GM23338 (cell line): ENCODE results near the gene GHRHR. TPM values are rescaled to one million over a fixed set of nuclear protein-coding genes. Genes with fewer than 3 reads are reported as not detected.
A peak's percentile ranks its signal among the peaks of the same experiment; 100 is the strongest.

Experiments
- ATAC-seq: fragments of 200-7000 bp; cut with Tn5 transposase; 3 replicates; pipeline ENCODE4 v1.9.1; 2020
- DNase-seq: peaks from one replicate; pipeline ENCODE4 v3.0.0-alpha.2; 2015; ENCODE audit warnings: low spot score
- H2AFZ ChIP-seq: fragments of 200-600 bp; sonication (generic); 2 replicates; pipeline ENCODE4 v1.8.0; 2016; ENCODE audit warnings: antibody characterized with exemption, mild to moderate bottlenecking, moderate library complexity
- H3F3A ChIP-seq: fragments of 200-600 bp; sonication (generic); replicated peaks from 2 replicates; pipeline ENCODE4 v1.8.0; 2017; ENCODE audit warnings: antibody characterized with exemption, mixed run types, low read depth
- H3K27ac ChIP-seq: fragments of 200-600 bp; sonication (generic); 2 replicates; pipeline ENCODE4 v1.6.1; 2016; ENCODE audit warnings: low read depth
- H3K27me3 ChIP-seq: fragments of 200-600 bp; sonication (generic); 2 replicates; pipeline ENCODE4 v1.8.0; 2016; ENCODE audit warnings: mild to moderate bottlenecking, mixed run types, moderate library complexity; ENCODE audit not compliant: insufficient read depth
- H3K36me3 ChIP-seq: fragments of 200-600 bp; sonication (generic); 2 replicates; pipeline ENCODE4 v1.8.0; 2016; ENCODE audit warnings: mild to moderate bottlenecking; ENCODE audit not compliant: insufficient read depth
- H3K4me1 ChIP-seq: fragments of 200-600 bp; sonication (generic); 2 replicates; pipeline ENCODE4 v1.8.0; 2016; ENCODE audit warnings: mild to moderate bottlenecking, moderate library complexity; ENCODE audit not compliant: insufficient read depth
- H3K4me2 ChIP-seq: fragments of 200-600 bp; sonication (generic); 2 replicates; pipeline ENCODE4 v1.7.1; 2017; ENCODE audit warnings: mixed run types
- H3K4me3 ChIP-seq: fragments of 200-600 bp; sonication (generic); 2 replicates; pipeline ENCODE4 v1.6.1; 2016; ENCODE audit warnings: mixed run types
- H3K79me2 ChIP-seq: fragments of 200-600 bp; sonication (generic); replicated peaks from 2 replicates; pipeline ENCODE4 v1.8.0; 2017; ENCODE audit warnings: mild to moderate bottlenecking; ENCODE audit not compliant: insufficient read depth
- H3K9me2 ChIP-seq: fragments of 200-600 bp; sonication (generic); 2 replicates; pipeline ENCODE4 v1.8.0; 2017; ENCODE audit not compliant: insufficient read depth
- H4K20me1 ChIP-seq: fragments of 200-600 bp; sonication (generic); replicated peaks from 2 replicates; pipeline ENCODE4 v1.8.0; 2017; ENCODE audit warnings: mild to moderate bottlenecking; ENCODE audit not compliant: insufficient read depth
- H3K27ac Mint-ChIP-seq: 2 replicates; pipeline ENCODE4 v1.8.0; 2020; ENCODE audit warnings: inconsistent platforms, mild to moderate bottlenecking, moderate library complexity, mixed read lengths
- H3K27me3 Mint-ChIP-seq: 3 replicates; pipeline ENCODE4 v1.8.0; 2022; ENCODE audit warnings: low read depth, mild to moderate bottlenecking, moderate library complexity, mixed read lengths, inconsistent platforms; ENCODE audit not compliant: insufficient read depth, poor library complexity
- H3K36me3 Mint-ChIP-seq: 3 replicates; pipeline ENCODE4 v1.8.0; 2021; ENCODE audit warnings: low read depth, mild to moderate bottlenecking, inconsistent platforms, moderate library complexity, mixed read lengths
- H3K4me1 Mint-ChIP-seq: 3 replicates; pipeline ENCODE4 v1.8.0; 2020; ENCODE audit warnings: mild to moderate bottlenecking, inconsistent platforms, mixed read lengths
- H3K4me3 Mint-ChIP-seq: 3 replicates; pipeline ENCODE4 v1.8.0; 2021; ENCODE audit warnings: moderate library complexity, mild to moderate bottlenecking, inconsistent platforms, mixed read lengths
- H3K9me3 Mint-ChIP-seq: 3 replicates; pipeline ENCODE4 v1.8.0; 2020; ENCODE audit warnings: moderate library complexity, mild to moderate bottlenecking, inconsistent platforms, mixed read lengths
- CREB1 ChIP-seq: fragments of 250-450 bp; sonication (Bioruptor Pico); IDR thresholded peaks from 2 replicates; pipeline ENCODE4 v1.5.0; 2020; ENCODE audit warnings: low read depth, mild to moderate bottlenecking, moderate library complexity
- CTCF ChIP-seq, 2 experiments: fragments of 200-600 bp in 1 of 2; sonication (generic) in 1 of 2; conservative IDR thresholded peaks; 2 replicates each; pipeline versions ENCODE4 v1.5.1 to v1.6.1; 2016 to 2017; ENCODE audit warnings: antibody characterized with exemption in 2 of 2, low read depth in 2 of 2, mild to moderate bottlenecking in 2 of 2, moderate library complexity in 1 of 2
- ETS1 ChIP-seq: IDR thresholded peaks from 2 replicates; pipeline ENCODE4 v1.6.1; 2016; ENCODE audit warnings: antibody characterized with exemption
- EZH2 ChIP-seq: fragments of 200-600 bp; sonication (generic); IDR thresholded peaks from one replicate; pipeline ENCODE4 v1.8.0; 2017; ENCODE audit warnings: antibody characterized with exemption, mild to moderate bottlenecking, low read depth; ENCODE audit not compliant: unreplicated experiment
- EZH2phosphoT487 ChIP-seq: fragments of 200-600 bp; sonication (generic); IDR thresholded peaks from one replicate; pipeline ENCODE4 v1.8.1; 2018; ENCODE audit warnings: antibody characterized with exemption; ENCODE audit not compliant: unreplicated experiment
- JUNB ChIP-seq: IDR thresholded peaks from one replicate; pipeline ENCODE4 v1.6.1; 2016; ENCODE audit warnings: antibody characterized with exemption; ENCODE audit not compliant: unreplicated experiment
- NANOG ChIP-seq: IDR thresholded peaks from 2 replicates; pipeline ENCODE4 v1.6.1; 2016; ENCODE audit warnings: antibody characterized with exemption, borderline replicate concordance
- POLR2AphosphoS5 ChIP-seq: IDR thresholded peaks from 2 replicates; pipeline ENCODE4 v1.6.1; 2016; ENCODE audit warnings: antibody characterized with exemption, low read depth
- STAT1 ChIP-seq: IDR thresholded peaks from one replicate; pipeline ENCODE4 v1.6.1; 2016; ENCODE audit warnings: antibody characterized with exemption; ENCODE audit not compliant: unreplicated experiment
- ZNF114 ChIP-seq: fragments of 250-450 bp; sonication (Bioruptor Pico); IDR thresholded peaks from 2 replicates; pipeline ENCODE4 v1.5.0; 2020; ENCODE audit warnings: mild to moderate bottlenecking, moderate library complexity
- ZNF331 ChIP-seq: fragments of 250-450 bp; sonication (Bioruptor Pico); IDR thresholded peaks from 2 replicates; pipeline ENCODE4 v1.5.0; 2020; ENCODE audit warnings: low read depth, mild to moderate bottlenecking, moderate library complexity
- ZNF462 ChIP-seq: fragments of 250-450 bp; sonication (Bioruptor Pico); IDR thresholded peaks from 2 replicates; pipeline ENCODE4 v1.5.0; 2020; ENCODE audit warnings: mild to moderate bottlenecking, moderate library complexity
- polyA plus RNA-seq: library from polyadenylated mRNA; unstranded; fragments of >200 nt; fragmentation: Nextera tagmentation; extraction: Ambion mirVana; gene quantifications from 2 replicates; pipeline ENCODE4 v1.2.1, GENCODE V29; 2016
- total RNA-seq: library from RNA; depleted of rRNA; stranded (reverse); fragments of >200 nt; shearing (Covaris generic); gene quantifications from 2 replicates; pipeline ENCODE4 v1.2.3, GENCODE V29; 2014

GHRHR gene
- total and polyA plus RNA-seq, 2 experiments from 2014 or later = 2.2 TPM; not detected in 1

- Mint-ChIP-seq H3K4me3 (peak overlapping the region; percentile 7; the same call in 1 of the 3 replicates), H3K4me1 (peaks cover 61% of the 10 kb centered on the region), H3K36me3 (peaks cover 7% of the 10 kb centered on the region), H3K27ac (no peak overlapping the region), H3K27me3 (peaks cover 27% of the 10 kb centered on the region), H3K9me3 (peaks cover 3% of the 10 kb centered on the region; the same call in 1 of the 3 replicates)
- Histone ChIP-seq H4K20me1 (no peaks in the 10 kb centered on the region), H3K79me2 (no peaks in the 10 kb centered on the region), H3K4me3 (no peak overlapping the region), H3K9me2 (no peaks in the 10 kb centered on the region), H3F3A (0 out of 2 replicates have a peak, but pooled peaks cover 2% of the 10 kb centered on the region), H3K4me1 (peaks cover 49% of the 10 kb centered on the region), H3K27me3 (peaks cover 8% of the 10 kb centered on the region), H2AFZ (no peak overlapping the region), H3K27ac (no peak overlapping the region), H3K4me2 (peak overlapping the region; percentile 38; the same call in 1 of the 2 replicates), H3K36me3 (no peaks in the 10 kb centered on the region)
- TF ChIP-seq ZNF331 (CRISPR knock-in tag) (no peak), EZH2 (no peak), ZNF114 (no peak), EZH2phosphoT487 (no peak), STAT1 (no peak), ETS1 (no peak), CREB1 (CRISPR knock-in tag) (no peak), ZNF462 (no peak), POLR2AphosphoS5 (no peak), CTCF (conservative IDR thresholded peaks at IDR 0.05; ENCODE audit: low read depth in 2 of 2) (no peak), JUNB (no peak), NANOG (no peak)
- ATAC-seq = peak; percentile 6
- peak; percentile 52 for DNase-seq
Measured at GRCh38 chr7:30988351-30989005, 24.7 kb downstream of the GHRHR start.
